AG04450 (cell line): ENCODE measurements around the gene POU2F1. TPM values are rescaled to one million over a fixed set of nuclear protein-coding genes. Genes with fewer than 3 reads are reported as not detected.
"Not testable (repeated sequence)": the region's sequence is repeated elsewhere in the genome, so short reads cannot be mapped to it uniquely, and the experiment has no call there.

Source experiments
- CTCF ChIA-PET: fragments of 300-600, 350-600 bp; formaldehyde crosslinking; extraction: SDS; loops from one replicate; lab custom pipeline; 2022; ENCODE audit warnings: antibody characterized with exemption, inconsistent platforms; lab: Charles Lee
- POLR2A ChIA-PET: fragments of 350-600 bp; formaldehyde crosslinking; extraction: SDS; loops from one replicate; lab custom pipeline; 2021; ENCODE audit warnings: antibody characterized with exemption, inconsistent platforms; lab: Yijun Ruan, JAX
- DNase-seq: peaks from one replicate; pipeline ENCODE4 v3.0.0-alpha.2; 2011; ENCODE audit warnings: low read depth, low spot score
- H3K27ac ChIP-seq: one replicate; pipeline ENCODE4 v1.5.1; 2012; ENCODE audit warnings: low read depth, low read length, control low read depth
- H3K27me3 ChIP-seq: one replicate; pipeline ENCODE4 v1.6.0; 2012; ENCODE audit warnings: low read length; ENCODE audit not compliant: control insufficient read depth, insufficient read depth
- H3K4me3 ChIP-seq: 2 replicates; pipeline ENCODE4 v1.5.1; 2011; ENCODE audit warnings: mild to moderate bottlenecking, low read depth, low read length, control low read depth
- H3K9me3 ChIP-seq: 2 replicates; pipeline ENCODE4 v1.5.1; 2012; ENCODE audit warnings: low read length; ENCODE audit not compliant: control insufficient read depth, insufficient read depth
- polyA plus RNA-seq: library from polyadenylated mRNA; depleted of rRNA; stranded (reverse); fragments of >200 nt; gene quantifications from 2 replicates; pipeline ENCODE4 v1.2.3, GENCODE V29; 2011
- TF ChIP-seq, protein P1 (sequence below): IDR thresholded peaks from 2 replicates; pipeline ENCODE4 v1.5.1; 2011; ENCODE audit warnings: low read depth, low read length, control low read depth, inconsistent platforms

POU2F1 gene
- polyA plus RNA-seq, 1 experiment, result 2.7 TPM

DNA sequence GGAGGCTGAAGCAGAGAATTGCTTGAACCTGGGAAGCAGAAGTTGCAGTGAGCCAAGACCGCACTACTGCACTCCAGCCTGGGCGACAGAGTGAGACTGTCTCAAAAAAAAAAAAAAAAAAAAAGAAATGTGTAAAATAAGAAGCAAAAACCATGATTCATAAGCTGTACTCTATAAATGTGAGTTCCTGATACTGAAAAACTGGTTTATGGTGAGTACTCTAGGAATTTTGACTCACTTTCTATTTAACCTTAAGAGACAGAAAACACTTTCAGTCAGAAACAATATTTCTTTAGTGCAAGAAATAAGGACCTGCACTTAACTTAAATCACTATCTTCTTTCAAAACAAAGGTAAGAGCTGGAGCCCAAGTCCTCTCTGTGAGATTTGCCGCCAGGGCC, 19.9 kb upstream of the POU2F1 start:
- Histone ChIP-seq H3K9me3 (no peaks in the 10 kb centered on the region), H3K4me3 (no peak overlapping the region), H3K27ac (no peak overlapping the region), H3K27me3 (peaks cover 6% of the 10 kb centered on the region)
- DNase-seq, result no peak
- POLR2A ChIA-PET, result no interaction called here
- TF ChIP-seq, protein P1, sequence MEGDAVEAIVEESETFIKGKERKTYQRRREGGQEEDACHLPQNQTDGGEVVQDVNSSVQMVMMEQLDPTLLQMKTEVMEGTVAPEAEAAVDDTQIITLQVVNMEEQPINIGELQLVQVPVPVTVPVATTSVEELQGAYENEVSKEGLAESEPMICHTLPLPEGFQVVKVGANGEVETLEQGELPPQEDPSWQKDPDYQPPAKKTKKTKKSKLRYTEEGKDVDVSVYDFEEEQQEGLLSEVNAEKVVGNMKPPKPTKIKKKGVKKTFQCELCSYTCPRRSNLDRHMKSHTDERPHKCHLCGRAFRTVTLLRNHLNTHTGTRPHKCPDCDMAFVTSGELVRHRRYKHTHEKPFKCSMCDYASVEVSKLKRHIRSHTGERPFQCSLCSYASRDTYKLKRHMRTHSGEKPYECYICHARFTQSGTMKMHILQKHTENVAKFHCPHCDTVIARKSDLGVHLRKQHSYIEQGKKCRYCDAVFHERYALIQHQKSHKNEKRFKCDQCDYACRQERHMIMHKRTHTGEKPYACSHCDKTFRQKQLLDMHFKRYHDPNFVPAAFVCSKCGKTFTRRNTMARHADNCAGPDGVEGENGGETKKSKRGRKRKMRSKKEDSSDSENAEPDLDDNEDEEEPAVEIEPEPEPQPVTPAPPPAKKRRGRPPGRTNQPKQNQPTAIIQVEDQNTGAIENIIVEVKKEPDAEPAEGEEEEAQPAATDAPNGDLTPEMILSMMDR, result no peak
- CTCF ChIA-PET, result interaction anchor here (2.7 kb wide), 1 partner anchor 19 kb away, joined by 26 read pairs; the partner anchor contains the start of gene POU2F1

DNA sequence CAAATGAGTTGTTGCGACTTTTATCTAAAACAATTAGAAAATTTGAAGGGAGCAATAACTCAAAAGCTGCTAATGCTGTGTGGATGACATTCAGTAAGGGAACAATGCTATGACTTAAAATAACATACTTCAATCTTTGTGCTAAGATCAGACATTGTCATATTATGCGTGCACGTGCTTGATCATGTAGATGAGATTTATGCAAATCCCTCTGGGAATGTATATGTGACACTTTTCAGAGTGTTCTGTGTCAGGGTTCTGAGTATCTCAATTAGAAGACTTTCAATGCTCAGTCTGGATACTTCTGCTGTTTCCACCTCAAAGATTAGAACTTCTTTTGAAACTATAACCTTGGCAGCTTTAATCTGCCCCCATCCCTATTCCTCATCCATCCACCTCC, 18.6 kb upstream of the POU2F1 start:
- ChIA-PET POLR2A (no interaction called here), CTCF (interaction anchor here (0.6 to 1.2 kb wide), 2 partner anchors 18 to 143 kb away, joined by 3 to 6 read pairs; no protein-coding TSS in a partner anchor)
- TF ChIP-seq, protein P1, result no peak
- Histone ChIP-seq H3K9me3 (no peaks in the 10 kb centered on the region), H3K27me3 (peaks cover 6% of the 10 kb centered on the region), H3K4me3 (no peak overlapping the region), H3K27ac (no peak overlapping the region)
- no peak for DNase-seq

DNA sequence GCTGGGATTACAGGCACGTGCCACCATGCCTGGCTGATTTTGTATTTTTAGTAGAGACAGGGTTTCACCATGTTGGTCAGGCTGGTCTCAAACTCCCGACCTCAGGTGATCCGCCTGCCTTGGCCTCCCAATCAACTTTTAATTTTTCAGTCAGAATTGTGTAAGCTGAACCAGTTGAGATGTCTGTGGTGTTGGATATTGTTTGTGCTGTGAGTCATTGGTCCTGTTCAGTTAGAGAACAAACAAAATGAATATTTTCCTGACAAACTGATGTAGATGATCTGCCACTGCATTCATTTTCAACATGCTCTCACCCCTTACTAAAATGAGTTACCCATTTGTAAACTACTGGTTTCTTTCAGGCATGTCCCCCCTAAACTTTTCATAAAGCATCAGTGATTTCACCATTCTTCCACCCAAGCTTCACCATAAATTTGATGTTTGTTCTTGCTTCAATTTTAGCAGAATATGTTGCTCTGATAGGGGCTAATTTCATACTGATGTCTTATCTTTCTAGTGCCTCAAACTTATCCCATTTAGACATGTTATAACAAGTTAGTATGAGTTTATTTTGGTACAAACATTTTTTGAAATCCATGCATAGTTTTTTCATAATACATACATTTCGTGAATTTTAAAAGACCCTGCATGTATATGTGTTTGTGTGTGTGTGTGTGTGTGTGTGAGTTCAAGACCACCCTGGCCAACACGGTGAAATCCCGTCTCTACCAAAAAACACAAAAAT, 15.2 kb upstream of the POU2F1 start:
- POLR2A ChIA-PET, result not testable (repeated sequence)
- CTCF ChIA-PET, result interaction anchor here (1.3 to 2.7 kb wide), 2 partner anchors 14 to 15 kb away, joined by 6 to 19 read pairs; partner anchors contain the start of gene POU2F1

DNA sequence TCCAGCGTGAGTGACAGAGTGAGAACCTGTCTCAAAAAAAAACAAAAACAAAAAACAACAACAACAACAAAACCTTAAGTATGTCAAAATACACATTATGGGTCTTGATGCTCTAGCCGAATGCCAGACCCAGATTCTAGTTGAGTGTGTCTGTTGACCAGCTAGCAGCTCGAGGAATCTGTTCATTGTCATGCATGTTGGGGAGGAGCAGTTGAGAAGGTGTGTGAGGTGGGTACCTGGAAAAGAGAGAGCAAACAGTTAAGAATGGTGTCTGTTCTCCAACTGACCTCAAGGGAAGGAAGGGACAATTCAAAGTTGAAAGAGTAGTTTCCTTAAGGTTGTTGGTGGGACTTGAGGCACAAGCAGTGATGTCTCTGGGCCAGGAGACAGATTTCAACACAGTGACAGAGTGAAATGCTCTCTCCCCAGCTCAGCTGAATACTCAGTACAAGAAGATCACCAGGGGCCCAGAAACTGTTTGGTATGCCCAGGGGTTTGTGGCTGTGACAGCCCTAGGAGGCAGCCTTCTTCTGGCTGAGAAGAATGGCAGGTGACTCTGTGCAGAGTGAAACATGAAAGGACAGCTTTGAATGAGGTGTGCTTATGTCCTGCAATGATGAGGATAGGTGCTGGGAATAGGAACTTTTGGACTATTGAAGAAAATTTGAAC, 14.4 kb upstream of the POU2F1 start:
- CTCF ChIA-PET, result interaction anchor here (1.3 kb wide), 1 partner anchor 14 kb away, joined by 6 read pairs; no protein-coding TSS in a partner anchor
- TF ChIP-seq, protein P1, result no peak
- DNase-seq, result no peak
- Histone ChIP-seq H3K4me3 (no peak overlapping the region), H3K9me3 (no peaks in the 10 kb centered on the region), H3K27me3 (peaks cover 3% of the 10 kb centered on the region), H3K27ac (no peak overlapping the region)
- POLR2A ChIA-PET, result no interaction called here

More for the DNA sequence above, 15.2 kb upstream of the POU2F1 start:
- DNase-seq, H3K9me3 ChIP-seq, H3K27ac ChIP-seq, H3K27me3 ChIP-seq, H3K4me3 ChIP-seq: not testable (repeated sequence)

DNA sequence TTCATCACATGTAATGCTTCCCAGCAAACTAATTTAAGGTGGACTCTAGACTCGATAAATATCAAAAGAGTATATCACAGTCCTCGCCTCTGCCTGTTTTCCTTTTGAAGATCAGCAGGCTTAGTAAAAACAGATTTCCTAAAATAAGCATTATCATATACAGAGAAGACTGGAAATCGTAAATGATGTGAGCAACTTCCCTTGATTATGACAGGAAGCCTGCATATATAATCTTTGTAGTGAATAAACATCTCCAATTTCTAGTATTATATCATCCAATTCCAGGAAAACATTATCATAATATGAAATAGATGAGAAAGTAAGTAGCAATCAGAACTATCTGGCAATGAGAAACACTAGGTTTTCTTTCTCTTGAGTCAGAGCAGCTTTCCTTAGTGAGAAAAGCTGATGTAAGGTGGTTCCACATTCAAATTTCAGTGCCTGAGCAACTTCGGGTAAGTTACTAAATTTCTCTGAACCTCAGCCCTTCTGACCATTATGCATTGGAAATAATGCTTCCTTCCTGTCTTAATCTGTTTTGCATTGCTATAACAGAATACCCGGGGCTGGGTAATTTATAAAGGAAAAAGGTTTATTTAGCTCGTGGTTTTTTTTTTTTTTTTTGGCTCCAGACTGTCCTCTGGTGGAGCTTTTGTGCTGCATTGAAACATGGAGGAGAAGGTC, 12.6 kb upstream of the POU2F1 start:
- TF ChIP-seq, protein P1, result peak; percentile 21; the same call in 1 of the 2 replicates
- Histone ChIP-seq H3K27ac (no peak overlapping the region), H3K9me3 (no peaks in the 10 kb centered on the region), H3K4me3 (no peak overlapping the region), H3K27me3 (peaks cover 3% of the 10 kb centered on the region)
- CTCF ChIA-PET, result interaction anchor here (0.9 to 1.0 kb wide), 2 partner anchors 11 to 12 kb away, joined by 3 read pairs; no protein-coding TSS in a partner anchor
- POLR2A ChIA-PET, result no interaction called here
- no peak for DNase-seq
